Midbrain (tissue), 1 donor: ENCODE measurements around the gene PRTN3.
A peak's percentile ranks its signal among the peaks of the same experiment; 100 is the strongest.
"Not testable (repeated sequence)": the region's sequence is repeated elsewhere in the genome, so short reads cannot be mapped to it uniquely, and the experiment has no call there.

ENCODE experiments used
- DNase-seq: peaks from one replicate; lab custom pipeline; 2025; lab: John Stamatoyannopoulos, UW

The PRTN3 gene

DNA sequence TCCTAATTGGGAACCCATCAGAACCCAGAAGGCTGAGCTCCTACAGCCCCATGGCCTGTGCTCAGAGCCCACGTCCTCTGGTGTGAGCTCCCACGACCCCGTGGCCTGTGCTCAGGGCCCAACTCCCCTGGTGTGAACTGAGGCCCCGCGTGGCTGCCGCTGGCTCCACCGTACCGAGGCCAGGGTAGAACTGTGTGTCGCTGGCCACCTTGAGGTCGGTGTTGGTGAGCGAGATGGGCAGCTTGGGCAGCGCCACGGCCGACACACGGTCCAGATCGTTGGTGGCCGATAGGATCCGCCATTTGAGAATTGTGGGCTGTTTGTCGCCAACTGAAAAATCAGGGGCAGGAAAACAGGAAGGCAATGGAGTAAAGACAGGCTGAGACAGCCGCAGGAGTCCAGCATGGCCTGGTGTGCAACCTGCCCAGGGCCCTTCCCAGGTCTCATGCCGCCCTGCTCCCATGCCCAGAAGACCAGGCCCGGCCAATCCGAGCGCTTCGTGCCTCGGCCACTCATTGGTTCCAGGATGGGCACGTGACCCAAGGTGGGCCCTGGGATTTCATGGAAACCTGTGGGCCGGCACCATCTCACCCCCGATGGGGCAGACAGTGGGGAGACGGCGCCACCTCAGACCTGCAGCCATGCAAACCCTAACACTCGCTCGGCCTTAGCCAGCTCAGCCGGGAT lies 40.7 kb downstream of the PRTN3 start:
- DNase-seq: no peak

DNA sequence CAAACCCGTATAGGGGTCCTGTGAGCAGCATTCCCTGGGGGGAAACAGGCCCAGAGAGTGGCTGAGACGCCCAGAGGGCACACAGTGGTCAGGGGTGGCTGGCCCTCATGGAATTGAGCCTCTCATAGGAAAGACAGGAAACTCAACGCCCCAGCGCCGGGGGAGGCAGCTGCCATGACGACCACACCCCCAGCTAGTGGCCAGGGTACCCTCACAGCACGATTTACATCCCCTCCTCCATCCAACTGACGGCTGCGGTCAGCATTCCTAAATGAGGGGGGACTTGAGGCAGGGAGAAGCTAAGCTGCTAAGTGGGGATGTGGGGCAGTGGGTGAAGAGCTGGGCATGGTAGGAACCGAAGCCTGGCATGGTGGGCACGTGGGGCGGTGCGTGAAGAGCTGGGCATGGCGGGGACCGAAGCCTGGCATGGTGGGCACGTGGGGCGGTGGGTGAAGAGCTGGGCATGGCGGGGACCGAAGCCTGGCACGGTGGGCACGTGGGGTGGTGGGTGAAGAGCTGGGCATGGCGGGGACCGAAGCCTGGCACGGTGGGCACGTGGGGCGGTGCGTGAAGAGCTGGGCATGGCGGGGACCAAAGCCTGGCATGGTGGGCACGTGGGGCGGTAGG lies 42.2 kb downstream of the PRTN3 start:
- DNase-seq: no peak

DNA sequence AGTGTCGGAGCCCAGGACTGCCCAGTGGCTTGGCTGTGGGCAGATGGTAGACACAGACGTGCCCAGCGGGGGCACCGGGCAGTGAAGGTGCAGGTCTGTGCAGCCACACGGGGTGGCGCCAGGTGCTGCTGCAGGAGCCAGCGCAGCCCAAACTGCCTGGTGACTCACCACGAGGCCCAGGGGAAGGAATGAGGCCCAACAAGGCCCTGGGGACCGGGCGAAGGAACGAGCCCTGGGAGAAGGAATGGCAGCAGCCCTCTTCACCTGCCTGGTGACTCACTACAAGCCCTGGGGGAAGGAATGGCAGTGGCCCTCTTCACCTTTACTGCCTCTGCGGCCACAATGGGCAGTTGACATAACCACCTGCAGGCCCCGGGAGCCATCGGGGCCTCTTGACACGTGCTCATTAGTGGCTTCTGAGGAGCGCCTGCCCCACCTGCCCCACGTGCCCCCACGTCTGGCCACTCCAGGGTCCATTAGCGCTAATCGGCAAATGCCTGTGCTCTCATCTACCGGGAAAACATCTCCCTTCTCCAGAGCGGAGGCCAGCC lies 42.9 kb downstream of the PRTN3 start:
- no peak for DNase-seq

DNA sequence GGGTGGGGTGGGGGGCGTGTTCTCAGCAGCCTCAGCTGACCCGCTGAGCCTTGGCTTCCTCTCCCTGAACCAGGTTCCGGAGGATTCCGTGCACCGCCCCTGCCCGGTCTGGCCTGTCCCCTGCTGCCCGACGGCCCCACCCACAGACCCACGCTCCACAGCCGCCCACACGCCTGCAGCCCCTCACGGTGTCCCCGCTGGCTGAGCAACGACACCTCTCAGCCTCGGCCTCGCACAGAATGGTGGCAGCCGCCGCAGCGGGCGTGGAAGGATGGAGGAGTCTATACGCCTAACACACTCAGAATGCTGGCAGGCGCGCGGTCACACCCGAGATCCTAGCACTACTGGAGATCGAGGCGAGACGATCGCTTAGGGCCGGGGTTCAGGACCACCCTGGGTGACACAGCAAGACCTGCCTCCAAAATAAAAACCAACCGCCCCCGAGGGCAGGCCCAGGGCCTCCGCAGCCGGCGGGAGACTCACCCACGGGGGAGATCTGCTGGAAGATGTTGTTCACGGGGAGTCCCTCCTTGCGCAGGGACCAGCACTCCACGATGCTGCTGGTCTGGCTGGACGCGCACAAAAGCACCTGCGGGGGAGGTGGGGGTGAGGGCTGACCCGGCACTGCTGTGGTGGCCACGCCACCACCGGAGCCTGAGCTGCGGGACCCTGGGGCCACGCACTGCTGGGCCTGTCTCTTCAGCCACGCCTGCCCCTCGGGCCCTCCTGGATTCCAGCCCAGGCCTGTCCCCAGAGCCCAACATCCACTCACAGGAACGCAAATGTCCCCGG lies 43.8 kb downstream of the PRTN3 start:
- DNase-seq: no peak

DNA sequence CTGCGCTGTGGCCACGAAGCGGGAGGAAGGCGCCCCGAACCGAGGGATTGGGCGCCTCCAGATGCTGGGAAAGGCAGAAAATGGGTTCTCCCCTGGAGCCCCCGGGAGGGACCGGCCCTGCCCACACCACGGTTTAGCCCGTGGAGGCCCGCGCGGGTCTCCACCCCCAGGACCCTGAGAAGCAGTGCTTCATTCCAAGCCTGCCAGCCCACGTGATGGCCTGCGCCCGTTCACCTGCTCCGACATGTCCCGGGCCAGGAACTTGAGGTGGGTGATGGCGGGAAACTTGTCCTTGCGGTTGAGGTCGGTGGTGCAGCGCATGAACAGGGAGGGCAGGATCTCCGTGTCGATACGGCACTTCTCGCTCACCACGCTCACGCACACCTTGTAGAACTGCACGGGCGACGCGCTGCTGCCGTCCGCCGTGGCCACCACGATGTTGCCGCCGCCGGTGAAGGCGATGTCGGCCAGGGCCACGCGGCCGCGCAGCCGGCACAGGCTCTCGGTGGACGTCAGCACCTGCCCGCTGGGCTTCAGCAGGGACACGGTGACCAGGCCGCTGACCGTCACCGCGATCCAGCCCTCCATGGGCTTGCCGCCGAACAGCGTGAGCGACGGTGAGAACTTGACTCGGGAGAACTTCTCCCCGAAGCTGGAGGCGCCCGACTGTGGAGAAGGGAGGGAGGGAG lies 44.9 kb downstream of the PRTN3 start:
- no peak for DNase-seq

DNA sequence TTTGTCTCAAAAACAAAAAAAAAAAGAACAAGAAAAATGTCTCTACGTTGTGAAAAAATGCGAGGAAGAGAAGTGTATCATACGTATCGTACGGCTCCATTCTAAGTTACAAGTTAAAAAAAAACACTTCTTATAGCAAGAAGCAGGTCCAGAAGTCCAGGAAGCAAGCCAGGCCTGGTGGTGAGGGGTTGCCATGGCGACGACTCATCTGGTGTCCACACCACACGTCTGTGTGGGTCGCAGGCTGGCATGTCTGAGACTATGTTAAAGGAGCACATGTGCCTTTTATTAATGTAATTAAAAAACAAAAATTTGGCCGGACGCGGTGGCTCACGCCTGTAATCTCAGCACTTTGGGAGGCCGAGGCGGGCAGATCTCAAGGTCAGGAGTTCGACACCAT lies 46.3 kb downstream of the PRTN3 start:
- no peak for DNase-seq

DNA sequence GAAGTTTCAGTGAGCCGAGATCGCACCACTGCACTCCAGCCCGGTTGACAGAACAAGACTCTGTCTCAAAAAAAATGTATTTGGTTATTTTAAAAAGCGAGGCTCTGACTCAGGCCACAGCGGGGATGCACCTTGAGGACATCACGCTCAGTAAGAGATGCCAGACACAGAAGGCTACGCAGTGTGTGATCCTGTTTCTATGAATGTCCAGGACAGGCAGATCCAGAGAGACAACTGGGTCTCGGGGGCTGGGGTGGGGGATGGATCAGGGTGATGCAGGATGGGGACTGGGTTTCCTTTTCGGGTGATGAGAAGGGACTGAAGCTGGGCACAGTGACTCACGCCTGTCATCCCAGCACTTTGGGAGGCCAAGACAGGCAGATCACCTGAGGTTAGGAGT lies 46.8 kb downstream of the PRTN3 start:
- DNase-seq: no peak

GRCh38 chr19:888581-889385 lies 48.0 kb downstream of the PRTN3 start:
- DNase-seq: no peak

GRCh38 chr19:889662-890295 lies 49.0 kb downstream of the PRTN3 start:
- DNase-seq: no peak

DNA sequence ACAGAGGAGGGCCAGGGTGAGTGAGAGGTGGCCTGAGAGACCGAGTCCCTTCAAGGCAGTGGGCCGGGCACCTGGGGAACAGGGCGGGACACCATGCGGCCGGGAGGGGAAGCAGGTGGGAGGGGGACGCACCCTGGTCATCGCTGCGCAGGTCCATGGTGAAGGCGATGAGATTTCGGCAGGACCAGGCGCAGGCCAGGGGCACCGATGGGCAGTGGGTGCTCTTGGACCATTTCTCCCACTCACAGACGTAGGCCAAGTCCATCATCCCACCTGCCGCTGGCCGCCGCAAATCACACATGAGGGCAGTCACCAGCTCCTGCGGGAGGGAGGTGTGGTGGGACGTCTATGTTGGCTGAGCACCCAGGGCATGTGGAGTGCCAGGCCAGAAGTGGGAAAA lies 50.0 kb downstream of the PRTN3 start:
- DNase-seq: no peak

DNA sequence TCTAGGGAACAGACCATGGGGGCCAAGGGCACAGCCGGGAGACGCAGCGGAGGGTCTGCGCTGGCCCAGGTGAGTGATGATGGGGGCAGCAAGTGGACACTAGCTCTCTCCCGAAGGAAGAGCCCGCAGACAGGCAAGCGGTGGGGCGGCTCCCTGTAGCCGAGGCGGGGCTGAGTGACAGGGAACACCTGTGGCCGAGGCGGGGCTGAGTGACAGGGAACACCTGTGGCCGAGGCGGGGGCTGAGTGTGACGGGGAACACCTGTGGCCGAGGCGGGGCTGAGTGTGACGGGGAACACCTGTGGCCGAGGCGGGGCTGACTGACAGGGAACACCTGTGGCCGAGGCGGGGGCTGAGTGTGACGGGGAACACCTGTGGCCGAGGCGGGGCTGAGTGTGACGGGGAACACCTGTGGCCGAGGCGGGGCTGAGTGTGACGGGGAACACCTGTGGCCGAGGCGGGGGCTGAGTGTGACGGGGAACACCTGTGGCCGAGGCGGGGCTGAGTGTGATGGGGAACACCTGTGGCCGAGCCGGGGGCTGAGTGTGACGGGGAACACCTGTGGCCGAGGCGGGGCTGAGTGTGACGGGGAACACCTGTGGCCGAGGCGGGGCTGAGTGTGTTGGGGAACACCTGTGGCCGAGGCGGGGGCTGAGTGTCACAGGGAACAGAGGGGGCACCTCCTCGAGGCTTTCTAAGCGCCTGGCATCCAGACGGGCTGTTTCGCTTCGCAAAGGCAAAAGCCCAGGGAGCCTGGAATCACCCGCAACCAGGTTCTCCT lies 50.8 kb downstream of the PRTN3 start:
- not testable (repeated sequence) for DNase-seq

GRCh38 chr19:892243-892893 lies 51.6 kb downstream of the PRTN3 start:
- DNase-seq: no peak

- peak; percentile 94 for DNase-seq
Observed at GRCh38 chr19:892894-893689, 52.3 kb downstream of the PRTN3 start, which contains the start of the genes MED16 and RNU6-9. Gene MED16 (minus strand): TSS chr19:893187. CDS start chr19:891131, 2,056 bp downstream. Gene RNU6-9 (plus strand): TSS chr19:893484.

DNA sequence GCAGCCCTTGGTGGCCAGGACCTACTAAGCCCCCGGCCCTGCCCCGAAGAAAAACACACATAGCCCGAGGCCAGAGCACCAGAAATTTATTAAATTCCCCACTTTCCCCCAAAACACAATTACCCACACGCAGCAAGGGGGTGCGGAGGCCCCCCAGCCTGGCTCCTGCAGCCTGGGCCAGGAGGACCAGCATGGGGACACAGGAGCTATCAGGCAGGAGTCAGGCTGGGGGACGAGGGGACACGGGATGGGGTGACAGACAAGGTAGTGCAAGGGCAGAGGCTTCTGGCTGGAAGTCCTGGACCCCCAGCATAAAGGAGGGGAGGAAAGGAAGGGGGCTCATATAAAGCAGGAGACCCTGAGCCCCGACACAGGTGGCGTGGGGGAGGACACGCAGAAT lies 55.6 kb downstream of the PRTN3 start:
- no peak for DNase-seq

DNA sequence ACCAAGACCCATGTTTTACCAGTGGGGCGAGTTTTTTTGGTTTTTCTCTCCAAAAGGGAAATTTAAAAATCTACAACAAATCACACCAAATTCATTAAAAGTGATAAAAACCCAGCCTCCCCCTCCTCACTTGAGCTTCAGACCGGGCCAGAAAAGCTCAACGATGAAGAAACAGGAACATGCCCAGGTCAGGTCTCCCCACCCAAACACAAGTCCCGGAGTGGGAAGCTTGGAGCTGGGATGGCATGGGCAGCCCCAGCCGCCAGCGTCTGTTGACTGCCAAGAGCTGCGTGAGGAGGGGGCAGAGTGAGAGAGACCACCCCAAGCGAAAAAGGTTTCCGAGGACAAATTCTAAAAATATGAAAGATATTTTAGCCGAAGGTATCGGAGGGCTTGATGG lies 56.2 kb downstream of the PRTN3 start:
- no peak for DNase-seq

DNA sequence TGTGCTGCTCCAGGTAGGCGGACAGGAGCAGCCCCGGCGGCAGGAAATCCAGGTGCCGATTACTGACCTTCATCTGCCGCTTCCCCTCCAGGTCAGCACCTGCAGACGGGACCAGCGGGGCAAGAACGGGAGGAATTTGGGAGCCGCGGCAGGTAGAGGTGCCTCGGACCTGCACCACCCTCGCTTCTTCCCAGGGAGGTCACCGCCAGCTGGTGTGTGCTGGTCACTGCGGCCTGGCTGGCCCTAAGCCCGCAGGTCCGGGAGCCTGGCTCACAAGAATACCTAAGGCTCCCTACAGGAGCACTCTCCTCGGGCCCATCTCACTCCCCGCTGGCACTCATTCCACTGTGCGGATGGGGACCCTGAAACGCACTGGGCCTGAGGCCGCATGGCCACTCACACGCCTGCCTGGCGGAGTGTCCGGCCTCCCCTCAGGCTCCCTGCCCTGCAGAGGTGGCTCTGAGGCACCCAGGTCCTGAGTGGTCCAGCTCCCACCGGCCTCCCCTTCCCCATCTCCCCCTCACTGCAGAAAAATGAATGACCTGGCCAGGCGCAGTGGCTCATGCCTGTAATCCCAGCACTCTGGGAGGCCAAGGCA lies 56.7 kb downstream of the PRTN3 start:
- no peak for DNase-seq
